Measurements from ENCODE around the gene SARM1. TPM values are rescaled to one million over a fixed set of nuclear protein-coding genes. Genes with fewer than 3 reads are reported as not detected.

The SARM1 gene
- total RNA-seq, 1 experiment from 2014 or later, result 9.0 TPM

GRCh38 chr17:28341516-28341915, 30.0 kb upstream of the SARM1 start:
- no peak for DNase-seq (ENCODE audit: low read depth)

- no peak for DNase-seq (ENCODE audit: low read depth)
These were observed 29.2 kb upstream of the SARM1 start for GRCh38 chr17:28342313-28342712.

GRCh38 chr17:28343491-28343932, 28.0 kb upstream of the SARM1 start:
- no peak for DNase-seq (ENCODE audit: low read depth)

- no peak for DNase-seq (ENCODE audit: low read depth)
These were observed 27.5 kb upstream of the SARM1 start for GRCh38 chr17:28344011-28344410.

- no peak for DNase-seq (ENCODE audit: low read depth)
These were observed 27.0 kb upstream of the SARM1 start for GRCh38 chr17:28344435-28344901.

GRCh38 chr17:28345419-28346198, 25.9 kb upstream of the SARM1 start:
- no peak for DNase-seq (ENCODE audit: low read depth)

- DNase-seq (ENCODE audit: low read depth), result no peak
These were observed 25.3 kb upstream of the SARM1 start for GRCh38 chr17:28346199-28346580.

GRCh38 chr17:28346746-28347246, 24.7 kb upstream of the SARM1 start:
- DNase-seq (ENCODE audit: low read depth), result no peak

- DNase-seq (ENCODE audit: low read depth), result peak; percentile 91
These were observed 24.1 kb upstream of the SARM1 start for GRCh38 chr17:28347261-28347891.

- no peak for DNase-seq (ENCODE audit: low read depth)
These were observed 22.5 kb upstream of the SARM1 start for GRCh38 chr17:28348979-28349378.

- no peak for DNase-seq (ENCODE audit: low read depth)
These were observed 21.2 kb upstream of the SARM1 start for GRCh38 chr17:28350271-28350670.

- peak; percentile 91 for DNase-seq (ENCODE audit: low read depth)
These were observed 14.2 kb upstream of the SARM1 start, which contains the start of gene POLDIP2 for GRCh38 chr17:28357061-28357900. Gene POLDIP2 (minus strand): TSS chr17:28357527. CDS start chr17:28357448, 79 bp downstream.

GRCh38 chr17:28357901-28358197, 13.6 kb upstream of the SARM1 start:
- no peak for DNase-seq (ENCODE audit: low read depth)

- DNase-seq (ENCODE audit: low read depth), result no peak
These were observed 8.3 kb upstream of the SARM1 start for GRCh38 chr17:28363186-28363585.

- no peak for DNase-seq (ENCODE audit: low read depth)
These were observed 7.5 kb upstream of the SARM1 start for GRCh38 chr17:28363776-28364650.

- no peak for DNase-seq (ENCODE audit: low read depth)
These were observed 6.7 kb upstream of the SARM1 start, which contains the start of gene SEBOX for GRCh38 chr17:28364665-28365363. Gene SEBOX (minus strand): TSS chr17:28365199. CDS start chr17:28365151, 48 bp downstream.

- DNase-seq (ENCODE audit: low read depth), result no peak
These were observed 6.0 kb upstream of the SARM1 start for GRCh38 chr17:28365487-28365886.

GRCh38 chr17:28366605-28367004, 4.9 kb upstream of the SARM1 start:
- DNase-seq (ENCODE audit: low read depth), result no peak

- DNase-seq (ENCODE audit: low read depth), result no peak
These were observed 3.7 kb upstream of the SARM1 start for GRCh38 chr17:28367641-28368305.

- DNase-seq (ENCODE audit: low read depth), result no peak
These were observed 3.1 kb upstream of the SARM1 start for GRCh38 chr17:28368306-28368831.
